ENCODE results near the gene MOSPD2. TPM values are rescaled to one million over a fixed set of nuclear protein-coding genes. Genes with fewer than 3 reads are reported as not detected.

MOSPD2 gene
- total RNA-seq, 1 experiment from 2014 or later, result 8.7 TPM

DNA sequence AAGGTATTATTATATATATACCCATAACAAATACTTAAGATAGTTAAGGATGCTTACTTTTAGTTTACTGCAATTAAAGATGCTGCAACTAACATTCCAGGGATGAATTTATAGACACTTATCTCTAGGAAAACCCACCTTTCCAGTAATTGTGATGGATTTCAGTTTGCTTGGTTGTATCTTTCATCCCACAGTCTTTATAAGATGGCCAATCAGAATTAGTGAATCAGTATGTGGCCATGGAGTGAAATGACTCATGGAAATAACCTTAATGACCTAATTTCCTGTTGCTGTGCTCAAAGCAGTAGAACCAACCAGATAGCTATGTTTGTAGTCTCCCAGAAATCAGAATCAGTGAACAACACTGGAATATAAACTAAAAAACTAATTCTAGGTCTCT, 26.4 kb downstream of the MOSPD2 start:
- no peak overlapping the region for H3K27ac ChIP-seq (ENCODE audit: low read length)

DNA sequence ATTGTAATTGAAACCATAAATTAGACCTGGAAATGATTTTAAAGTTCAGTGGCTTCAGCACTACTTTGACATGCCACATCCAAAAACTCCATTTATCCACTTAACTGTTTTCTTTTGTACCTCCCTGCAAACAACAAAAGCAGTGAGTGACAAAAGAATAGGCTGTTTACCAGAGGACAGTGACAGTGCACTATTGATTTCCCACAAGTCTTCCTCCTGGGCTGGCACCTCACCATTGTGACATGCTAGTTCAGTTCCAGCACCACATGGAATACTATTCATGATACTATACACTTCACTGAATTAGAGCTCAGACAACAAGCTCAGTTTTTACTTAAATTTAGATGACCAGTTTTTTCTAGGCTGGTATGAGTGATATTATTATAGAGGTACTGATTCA, 29.3 kb downstream of the MOSPD2 start:
- BruUV-seq (replicated peaks), result no TSS peak
- intact Hi-C loops (cut with micrococcal nuclease; ENCODE audit: unreplicated experiment), result no loop called here

More for the DNA sequence above, 26.4 kb downstream of the MOSPD2 start:
- no peaks in the 10 kb centered on the region for H3K36me3 ChIP-seq (ENCODE audit: control insufficient read depth, insufficient read depth, low read length)
- BruUV-seq (replicated peaks), result no TSS peak
- intact Hi-C loops (cut with micrococcal nuclease; ENCODE audit: unreplicated experiment) (no loop called here), in situ Hi-C loops (cut with HindIII; ENCODE audit: low pct_unique_long_range_greater_than_20kb, low sequenced_read_pairs) (no loop called here)
- ChIA-PET CTCF (no interaction called here), POLR2A (interaction anchor here (0.6 kb wide), 1 partner anchor 47 kb away, joined by 4 read pairs; no protein-coding TSS in a partner anchor)
- H3K4me3 ChIP-seq (ENCODE audit: low read depth in 2 of 2, low read length in 2 of 2), result no peak overlapping the region
- DNase-seq (ENCODE audit: low read depth, low spot score) (peak; percentile 12), ATAC-seq (no peak)
- no peak for TF ChIP-seq TCF7L2 (IDR thresholded peaks at IDR 0.05; ENCODE audit: low read depth, low read length)
- TF ChIP-seq, protein P1, sequence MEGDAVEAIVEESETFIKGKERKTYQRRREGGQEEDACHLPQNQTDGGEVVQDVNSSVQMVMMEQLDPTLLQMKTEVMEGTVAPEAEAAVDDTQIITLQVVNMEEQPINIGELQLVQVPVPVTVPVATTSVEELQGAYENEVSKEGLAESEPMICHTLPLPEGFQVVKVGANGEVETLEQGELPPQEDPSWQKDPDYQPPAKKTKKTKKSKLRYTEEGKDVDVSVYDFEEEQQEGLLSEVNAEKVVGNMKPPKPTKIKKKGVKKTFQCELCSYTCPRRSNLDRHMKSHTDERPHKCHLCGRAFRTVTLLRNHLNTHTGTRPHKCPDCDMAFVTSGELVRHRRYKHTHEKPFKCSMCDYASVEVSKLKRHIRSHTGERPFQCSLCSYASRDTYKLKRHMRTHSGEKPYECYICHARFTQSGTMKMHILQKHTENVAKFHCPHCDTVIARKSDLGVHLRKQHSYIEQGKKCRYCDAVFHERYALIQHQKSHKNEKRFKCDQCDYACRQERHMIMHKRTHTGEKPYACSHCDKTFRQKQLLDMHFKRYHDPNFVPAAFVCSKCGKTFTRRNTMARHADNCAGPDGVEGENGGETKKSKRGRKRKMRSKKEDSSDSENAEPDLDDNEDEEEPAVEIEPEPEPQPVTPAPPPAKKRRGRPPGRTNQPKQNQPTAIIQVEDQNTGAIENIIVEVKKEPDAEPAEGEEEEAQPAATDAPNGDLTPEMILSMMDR (IDR thresholded peaks at IDR 0.05), result no peak
- TF ChIP-seq SIN3A (IDR thresholded peaks at IDR 0.05; ENCODE audit: borderline replicate concordance, insufficient read depth, low read depth, low read length), result no peak
- TF ChIP-seq, protein P2, sequence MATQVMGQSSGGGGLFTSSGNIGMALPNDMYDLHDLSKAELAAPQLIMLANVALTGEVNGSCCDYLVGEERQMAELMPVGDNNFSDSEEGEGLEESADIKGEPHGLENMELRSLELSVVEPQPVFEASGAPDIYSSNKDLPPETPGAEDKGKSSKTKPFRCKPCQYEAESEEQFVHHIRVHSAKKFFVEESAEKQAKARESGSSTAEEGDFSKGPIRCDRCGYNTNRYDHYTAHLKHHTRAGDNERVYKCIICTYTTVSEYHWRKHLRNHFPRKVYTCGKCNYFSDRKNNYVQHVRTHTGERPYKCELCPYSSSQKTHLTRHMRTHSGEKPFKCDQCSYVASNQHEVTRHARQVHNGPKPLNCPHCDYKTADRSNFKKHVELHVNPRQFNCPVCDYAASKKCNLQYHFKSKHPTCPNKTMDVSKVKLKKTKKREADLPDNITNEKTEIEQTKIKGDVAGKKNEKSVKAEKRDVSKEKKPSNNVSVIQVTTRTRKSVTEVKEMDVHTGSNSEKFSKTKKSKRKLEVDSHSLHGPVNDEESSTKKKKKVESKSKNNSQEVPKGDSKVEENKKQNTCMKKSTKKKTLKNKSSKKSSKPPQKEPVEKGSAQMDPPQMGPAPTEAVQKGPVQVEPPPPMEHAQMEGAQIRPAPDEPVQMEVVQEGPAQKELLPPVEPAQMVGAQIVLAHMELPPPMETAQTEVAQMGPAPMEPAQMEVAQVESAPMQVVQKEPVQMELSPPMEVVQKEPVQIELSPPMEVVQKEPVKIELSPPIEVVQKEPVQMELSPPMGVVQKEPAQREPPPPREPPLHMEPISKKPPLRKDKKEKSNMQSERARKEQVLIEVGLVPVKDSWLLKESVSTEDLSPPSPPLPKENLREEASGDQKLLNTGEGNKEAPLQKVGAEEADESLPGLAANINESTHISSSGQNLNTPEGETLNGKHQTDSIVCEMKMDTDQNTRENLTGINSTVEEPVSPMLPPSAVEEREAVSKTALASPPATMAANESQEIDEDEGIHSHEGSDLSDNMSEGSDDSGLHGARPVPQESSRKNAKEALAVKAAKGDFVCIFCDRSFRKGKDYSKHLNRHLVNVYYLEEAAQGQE (IDR thresholded peaks at IDR 0.05; ENCODE audit: insufficient read depth in 1 of 2, low read depth in 2 of 2, low read length in 1 of 2), result no peak
- TF ChIP-seq POLR2AphosphoS5 (IDR thresholded peaks at IDR 0.05; ENCODE audit: low read depth, low read length), result no peak
- no peaks in the 10 kb centered on the region for H3K9me3 ChIP-seq (ENCODE audit: control insufficient read depth, insufficient read depth, low read depth, low read length)
- no peaks in the 10 kb centered on the region for H3K27me3 ChIP-seq (ENCODE audit: control insufficient read depth, insufficient read depth, low read length)
- no peaks in the 10 kb centered on the region for H3K4me1 ChIP-seq (ENCODE audit: control insufficient read depth, insufficient read depth, low read length)

GRCh38 chrX:14903891-14904290, 30.7 kb downstream of the MOSPD2 start:
- no peak overlapping the region for H3K4me3 ChIP-seq (ENCODE audit: low read depth in 2 of 2, low read length in 2 of 2)
- ChIA-PET POLR2A (no interaction called here), CTCF (no interaction called here)
- no peaks in the 10 kb centered on the region for H3K27me3 ChIP-seq (ENCODE audit: control insufficient read depth, insufficient read depth, low read length)
- no peak for TF ChIP-seq TCF7L2 (IDR thresholded peaks at IDR 0.05; ENCODE audit: low read depth, low read length)
- in situ Hi-C loops (cut with HindIII; ENCODE audit: low pct_unique_long_range_greater_than_20kb, low sequenced_read_pairs) (no loop called here), intact Hi-C loops (cut with micrococcal nuclease; ENCODE audit: unreplicated experiment) (no loop called here)
- ATAC-seq, result no peak
- H3K27ac ChIP-seq (ENCODE audit: low read length), result no peak overlapping the region
- H3K36me3 ChIP-seq (ENCODE audit: control insufficient read depth, insufficient read depth, low read length), result no peaks in the 10 kb centered on the region
- no TSS peak for BruUV-seq (replicated peaks)
- no peak for DNase-seq (ENCODE audit: low read depth, low spot score)
- H3K4me1 ChIP-seq (ENCODE audit: control insufficient read depth, insufficient read depth, low read length), result no peaks in the 10 kb centered on the region
- H3K9me3 ChIP-seq (ENCODE audit: control insufficient read depth, insufficient read depth, low read depth, low read length), result no peaks in the 10 kb centered on the region

More for the DNA sequence above, 29.3 kb downstream of the MOSPD2 start:
- no peaks in the 10 kb centered on the region for H3K9me3 ChIP-seq (ENCODE audit: control insufficient read depth, insufficient read depth, low read depth, low read length)
- H3K4me1 ChIP-seq (ENCODE audit: control insufficient read depth, insufficient read depth, low read length), result no peaks in the 10 kb centered on the region
- in situ Hi-C loops (cut with HindIII; ENCODE audit: low pct_unique_long_range_greater_than_20kb, low sequenced_read_pairs), result no loop called here
- ChIA-PET POLR2A (interaction anchor here (0.7 kb wide), 1 partner anchor 1669 kb away, joined by 6 read pairs; no protein-coding TSS in a partner anchor), CTCF (no interaction called here)
- H3K27ac ChIP-seq (ENCODE audit: low read length), result no peak overlapping the region
- no peaks in the 10 kb centered on the region for H3K27me3 ChIP-seq (ENCODE audit: control insufficient read depth, insufficient read depth, low read length)
- H3K4me3 ChIP-seq (ENCODE audit: low read depth in 2 of 2, low read length in 2 of 2), result no peak overlapping the region
- TF ChIP-seq POLR2AphosphoS5 (IDR thresholded peaks at IDR 0.05; ENCODE audit: low read depth, low read length), result no peak
- DNase-seq (ENCODE audit: low read depth, low spot score) (no peak), ATAC-seq (no peak)
- H3K36me3 ChIP-seq (ENCODE audit: control insufficient read depth, insufficient read depth, low read length), result no peaks in the 10 kb centered on the region
